H4 (cell line): ENCODE results near the gene PRR33. TPM values are rescaled to one million over a fixed set of nuclear protein-coding genes. Genes with fewer than 3 reads are reported as not detected.

Experiments
- DNase-seq: peaks from one replicate; pipeline ENCODE4 v3.0.0-alpha.2; 2015; ENCODE audit warnings: low spot score
- total RNA-seq: library from RNA; depleted of rRNA; stranded (reverse); fragments of >200 nt; shearing (Covaris generic); gene quantifications from 2 replicates; pipeline ENCODE4 v1.2.3, GENCODE V29; 2014

The PRR33 gene
- total RNA-seq, 1 experiment from 2014 or later: not detected

- peak; percentile 93 for DNase-seq
Observed at GRCh38 chr11:1863352-1864216, 28.1 kb downstream of the PRR33 start.

- DNase-seq: peak; percentile 78
Observed at GRCh38 chr11:1862588-1863351, 28.9 kb downstream of the PRR33 start.

- DNase-seq: no peak
Observed at GRCh38 chr11:1861435-1862411, 30.0 kb downstream of the PRR33 start.

DNA sequence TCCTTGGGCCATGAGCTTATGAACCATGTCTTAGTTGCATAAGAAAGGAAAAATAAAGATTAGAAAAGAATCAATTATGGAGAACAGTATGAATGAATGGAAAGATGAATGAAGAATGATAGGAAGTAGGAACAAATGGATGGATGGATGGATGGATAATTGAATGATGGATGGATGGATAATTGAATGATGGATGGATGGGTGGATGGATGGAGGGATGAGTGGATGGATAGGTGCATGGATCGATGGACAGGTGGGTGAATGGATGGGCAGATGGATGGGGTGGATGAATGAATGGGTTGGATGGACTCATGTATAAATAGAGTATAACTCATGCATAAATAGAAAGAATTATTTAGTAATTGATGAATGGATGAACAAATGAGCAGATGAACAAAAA, 31.6 kb downstream of the PRR33 start:
- no peak for DNase-seq

DNA sequence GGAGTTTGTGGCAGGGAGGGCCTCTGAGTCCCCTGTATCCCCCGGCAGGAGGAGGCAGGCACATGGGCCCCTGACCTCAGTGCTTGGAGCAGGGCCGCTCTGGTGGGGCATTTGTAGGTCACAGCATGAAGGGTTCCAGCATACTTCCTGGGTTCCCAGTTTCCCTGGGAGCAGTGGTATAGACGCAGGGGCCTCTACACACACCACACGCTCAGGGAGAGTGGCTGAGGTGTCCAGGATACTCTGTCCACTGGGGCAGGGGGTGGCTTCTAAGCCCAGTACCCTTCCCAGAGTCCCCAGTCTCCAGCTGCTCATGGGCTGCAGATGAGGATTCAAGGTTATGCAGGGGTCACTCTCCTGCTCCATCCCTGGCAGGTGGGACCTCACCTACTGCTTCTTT, 32.7 kb downstream of the PRR33 start:
- no peak for DNase-seq

GRCh38 chr11:1858576-1858975, 33.1 kb downstream of the PRR33 start:
- DNase-seq: no peak

- DNase-seq: no peak
Observed at GRCh38 chr11:1858154-1858553, 33.5 kb downstream of the PRR33 start.

GRCh38 chr11:1857064-1857463, 34.6 kb downstream of the PRR33 start:
- DNase-seq: no peak

GRCh38 chr11:1856306-1857005, 35.2 kb downstream of the PRR33 start:
- DNase-seq: no peak

GRCh38 chr11:1855886-1856265, 35.8 kb downstream of the PRR33 start:
- no peak for DNase-seq

- no peak for DNase-seq
Observed at GRCh38 chr11:1854949-1855885, 36.5 kb downstream of the PRR33 start.

- no peak for DNase-seq
Observed at GRCh38 chr11:1854132-1854948, 37.4 kb downstream of the PRR33 start.

DNA sequence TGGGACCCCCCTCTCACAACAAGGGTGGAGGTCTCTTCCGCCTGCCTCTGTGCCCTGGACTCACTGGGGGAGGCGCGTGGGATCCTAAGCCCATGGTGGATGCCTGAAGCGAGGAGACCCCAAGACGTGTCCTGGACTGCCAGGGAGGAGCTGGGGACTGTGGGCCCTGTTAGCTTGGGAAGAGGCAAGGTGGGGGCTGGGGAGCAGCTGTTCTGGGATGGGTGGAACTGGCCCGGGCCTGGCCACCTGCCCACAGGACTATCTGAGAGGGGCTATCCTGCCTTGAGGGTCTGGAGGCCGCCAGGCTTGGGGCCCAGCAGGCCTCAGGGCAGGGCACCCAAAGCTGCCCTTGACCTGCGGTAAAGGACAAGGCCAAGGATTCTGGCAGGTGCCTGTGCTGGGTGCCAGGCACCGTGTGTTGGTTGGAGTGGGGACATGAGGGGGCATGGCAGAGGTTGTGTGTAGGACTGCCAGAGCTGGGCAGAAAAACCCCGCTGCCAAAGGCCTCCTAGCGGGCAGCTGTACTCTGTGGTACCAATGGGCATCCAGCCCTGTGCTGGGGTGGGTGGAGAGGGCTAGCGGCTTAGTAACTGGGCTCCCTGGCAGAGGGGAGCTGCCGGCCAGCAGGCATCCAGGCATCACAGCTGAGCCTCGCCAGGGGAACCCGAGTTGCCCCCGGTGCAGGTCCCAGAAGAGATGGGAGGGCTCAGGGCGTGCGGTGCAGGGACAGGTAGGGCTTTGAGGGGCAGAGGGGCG, 38.1 kb downstream of the PRR33 start:
- no peak for DNase-seq

GRCh38 chr11:1852877-1853276, 38.8 kb downstream of the PRR33 start, which contains the start of gene LSP1:
Gene LSP1 (plus strand): TSS chr11:1853084. CDS start chr11:1853145, 61 bp downstream.
- no peak for DNase-seq

DNA sequence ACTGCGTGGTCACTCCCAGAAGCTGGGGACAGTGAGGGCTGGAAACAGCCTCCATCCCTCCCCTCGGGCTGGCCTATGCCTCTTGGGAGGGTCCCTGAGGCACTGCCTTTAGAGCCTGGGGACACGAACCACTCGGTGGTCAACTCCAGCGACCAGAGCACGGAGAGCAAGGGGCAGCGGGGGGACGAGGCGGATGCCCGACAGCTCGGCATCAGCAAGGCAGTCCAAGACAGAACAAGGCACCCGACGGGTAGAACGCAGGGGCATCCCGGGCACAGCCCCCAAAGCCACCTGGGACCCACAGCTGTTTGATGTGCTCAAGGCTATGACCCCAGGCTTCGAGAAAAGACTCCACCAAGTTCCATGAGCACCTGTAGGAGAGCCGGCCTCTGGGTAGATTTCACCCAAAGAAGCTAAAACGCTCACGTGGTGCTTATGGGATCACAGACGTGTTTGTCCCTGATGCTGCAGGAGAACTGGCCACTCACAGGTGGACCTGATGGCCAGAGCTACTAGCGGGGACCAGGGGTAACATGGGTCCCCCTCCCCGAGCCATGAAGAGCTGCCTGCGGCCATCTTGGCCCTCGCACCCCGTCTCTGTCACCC, 39.3 kb downstream of the PRR33 start:
- no peak for DNase-seq

- no peak for DNase-seq
Observed at GRCh38 chr11:1851468-1852180, 40.1 kb downstream of the PRR33 start.
